LNCAP (cell line): ENCODE data around the gene NOX5.

Source experiments
- TF ChIP-seq, protein P1 (sequence below): fragments of 450-650 bp; IDR thresholded peaks from 2 replicates; pipeline ENCODE4 v1.5.1; 2017; ENCODE audit warnings: mild to moderate bottlenecking

Gene NOX5

DNA sequence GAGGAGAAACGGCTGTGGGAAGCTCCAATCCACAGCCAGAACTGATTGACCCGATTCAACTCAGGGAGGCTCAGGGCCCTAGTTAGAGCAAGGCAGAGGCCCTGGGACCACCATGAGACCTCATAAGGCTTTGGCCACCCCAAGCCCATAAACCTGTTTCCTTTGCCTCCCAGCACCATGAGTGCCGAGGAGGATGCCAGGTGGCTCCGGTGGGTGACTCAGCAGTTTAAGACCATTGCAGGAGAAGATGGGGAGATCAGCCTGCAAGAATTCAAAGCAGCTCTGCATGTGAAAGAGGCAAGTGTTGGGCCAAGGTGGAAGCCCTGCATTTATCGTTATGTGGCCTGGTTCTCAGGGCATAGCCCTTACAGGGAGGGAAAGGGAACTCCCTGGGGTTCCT lies 11.9 kb downstream of the NOX5 start:
- TF ChIP-seq, protein P1, sequence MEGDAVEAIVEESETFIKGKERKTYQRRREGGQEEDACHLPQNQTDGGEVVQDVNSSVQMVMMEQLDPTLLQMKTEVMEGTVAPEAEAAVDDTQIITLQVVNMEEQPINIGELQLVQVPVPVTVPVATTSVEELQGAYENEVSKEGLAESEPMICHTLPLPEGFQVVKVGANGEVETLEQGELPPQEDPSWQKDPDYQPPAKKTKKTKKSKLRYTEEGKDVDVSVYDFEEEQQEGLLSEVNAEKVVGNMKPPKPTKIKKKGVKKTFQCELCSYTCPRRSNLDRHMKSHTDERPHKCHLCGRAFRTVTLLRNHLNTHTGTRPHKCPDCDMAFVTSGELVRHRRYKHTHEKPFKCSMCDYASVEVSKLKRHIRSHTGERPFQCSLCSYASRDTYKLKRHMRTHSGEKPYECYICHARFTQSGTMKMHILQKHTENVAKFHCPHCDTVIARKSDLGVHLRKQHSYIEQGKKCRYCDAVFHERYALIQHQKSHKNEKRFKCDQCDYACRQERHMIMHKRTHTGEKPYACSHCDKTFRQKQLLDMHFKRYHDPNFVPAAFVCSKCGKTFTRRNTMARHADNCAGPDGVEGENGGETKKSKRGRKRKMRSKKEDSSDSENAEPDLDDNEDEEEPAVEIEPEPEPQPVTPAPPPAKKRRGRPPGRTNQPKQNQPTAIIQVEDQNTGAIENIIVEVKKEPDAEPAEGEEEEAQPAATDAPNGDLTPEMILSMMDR: no peak

DNA sequence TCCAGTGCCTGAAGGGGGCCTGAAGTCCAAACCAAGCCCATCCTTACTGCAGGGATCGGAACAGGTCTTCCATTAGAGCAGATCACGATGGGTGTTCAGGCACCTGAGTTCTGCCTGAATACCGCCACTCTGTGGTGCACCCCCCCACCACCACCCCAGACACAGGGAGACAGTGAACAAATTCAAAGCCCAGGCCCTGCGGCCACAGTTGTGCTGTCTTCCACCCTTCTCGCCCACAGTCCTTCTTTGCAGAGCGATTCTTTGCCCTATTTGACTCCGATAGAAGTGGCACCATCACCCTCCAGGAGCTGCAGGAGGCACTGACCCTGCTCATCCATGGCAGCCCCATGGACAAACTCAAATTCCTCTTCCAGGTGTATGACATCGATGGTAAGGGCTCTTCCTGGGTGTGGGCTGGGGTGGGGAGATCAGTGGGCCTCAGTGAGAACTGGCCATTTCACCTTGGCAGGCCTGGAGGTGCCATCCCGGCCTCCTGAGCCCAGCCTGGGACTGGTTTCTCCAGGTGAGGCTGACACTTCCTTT lies 13.6 kb downstream of the NOX5 start:
- TF ChIP-seq, protein P1: no peak

DNA sequence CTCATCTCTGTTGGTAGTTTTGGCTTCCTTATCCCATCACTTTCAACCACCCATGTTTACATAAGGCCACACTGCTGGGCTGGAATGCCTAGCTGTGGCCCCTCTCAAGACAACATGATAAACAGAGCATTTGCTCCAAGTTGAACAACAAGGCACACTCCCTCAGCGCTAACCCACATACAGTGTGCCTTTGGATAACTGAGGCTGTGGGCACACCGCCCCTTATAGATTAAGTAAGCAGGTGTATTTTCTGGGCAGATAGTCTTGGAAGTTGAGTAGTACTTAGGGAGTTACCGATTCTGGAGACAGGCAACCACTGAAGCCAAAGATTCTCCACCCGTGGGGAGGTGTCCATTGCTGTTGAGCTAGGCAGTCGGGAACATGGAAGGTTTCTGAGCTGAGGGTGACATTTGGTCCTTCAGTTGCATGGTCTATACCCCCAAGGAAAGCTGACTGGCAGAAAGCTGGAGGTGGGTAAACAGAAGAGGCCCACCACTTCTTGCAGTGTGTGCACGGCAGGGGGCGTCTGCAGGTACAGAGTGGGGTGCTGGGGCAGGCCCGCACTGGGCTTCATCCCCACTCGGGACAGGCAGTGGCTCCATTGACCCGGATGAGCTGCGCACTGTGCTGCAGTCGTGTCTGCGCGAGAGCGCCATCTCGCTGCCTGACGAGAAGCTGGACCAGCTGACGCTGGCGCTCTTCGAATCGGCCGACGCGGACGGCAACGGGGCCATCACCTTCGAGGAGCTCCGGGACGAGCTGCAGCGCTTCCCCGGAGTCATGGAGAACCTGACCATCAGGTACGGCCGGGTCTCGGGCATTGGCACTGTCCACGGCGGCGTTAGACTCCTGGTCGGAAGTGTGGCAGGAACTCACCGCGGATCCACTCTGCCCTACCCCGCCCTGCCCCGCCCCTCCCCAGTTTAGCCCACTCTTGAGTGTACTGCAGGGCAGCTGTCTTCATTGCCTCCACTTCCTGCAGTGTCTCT lies 16.8 kb downstream of the NOX5 start:
- TF ChIP-seq, protein P1: no peak

DNA sequence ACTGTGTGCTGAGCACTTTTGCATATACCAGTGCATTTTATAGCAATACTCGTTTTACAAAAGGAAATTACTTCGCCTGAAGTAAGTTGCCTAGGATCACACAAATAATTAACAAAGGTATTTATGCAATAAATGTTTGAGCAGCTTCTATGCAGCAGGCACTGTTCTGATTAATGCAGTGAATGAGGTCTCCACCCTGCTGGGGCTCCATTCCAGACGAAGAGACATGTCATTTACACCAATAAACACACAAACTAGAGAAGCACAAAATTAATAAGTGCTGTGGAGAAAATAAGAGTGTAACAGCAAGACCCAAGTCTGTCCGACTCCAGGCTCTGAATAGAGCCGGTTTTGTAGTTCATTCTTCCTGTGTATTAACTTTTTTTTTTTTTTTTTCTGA lies 17.5 kb downstream of the NOX5 start:
- TF ChIP-seq, protein P1: no peak

DNA sequence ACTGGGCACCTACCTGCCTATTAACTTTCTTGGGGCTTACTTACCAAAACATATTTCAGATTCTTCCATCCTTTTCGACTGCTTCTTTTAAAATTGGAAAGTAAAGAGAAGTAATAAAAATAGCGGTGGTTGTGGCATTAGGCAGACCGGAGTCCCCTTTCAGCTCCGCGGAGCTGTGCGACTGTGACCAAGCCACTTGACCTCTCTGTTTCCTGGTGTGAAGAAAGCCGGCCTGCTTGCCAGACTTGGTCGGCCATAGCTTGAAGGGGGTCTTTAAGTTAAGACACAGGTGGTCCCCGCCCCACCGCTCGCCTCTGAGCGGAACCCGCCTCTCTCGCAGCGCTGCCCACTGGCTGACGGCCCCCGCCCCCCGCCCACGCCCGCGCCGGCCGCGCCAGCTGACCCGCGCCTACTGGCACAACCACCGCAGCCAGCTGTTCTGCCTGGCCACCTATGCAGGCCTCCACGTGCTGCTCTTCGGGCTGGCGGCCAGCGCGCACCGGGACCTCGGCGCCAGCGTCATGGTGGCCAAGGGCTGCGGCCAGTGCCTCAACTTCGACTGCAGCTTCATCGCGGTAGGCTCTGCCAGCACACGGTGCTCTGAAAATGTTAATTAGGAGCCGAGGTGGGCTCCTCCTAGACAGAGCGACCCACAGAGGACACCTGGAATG lies 18.3 kb downstream of the NOX5 start:
- TF ChIP-seq, protein P1: no peak

DNA sequence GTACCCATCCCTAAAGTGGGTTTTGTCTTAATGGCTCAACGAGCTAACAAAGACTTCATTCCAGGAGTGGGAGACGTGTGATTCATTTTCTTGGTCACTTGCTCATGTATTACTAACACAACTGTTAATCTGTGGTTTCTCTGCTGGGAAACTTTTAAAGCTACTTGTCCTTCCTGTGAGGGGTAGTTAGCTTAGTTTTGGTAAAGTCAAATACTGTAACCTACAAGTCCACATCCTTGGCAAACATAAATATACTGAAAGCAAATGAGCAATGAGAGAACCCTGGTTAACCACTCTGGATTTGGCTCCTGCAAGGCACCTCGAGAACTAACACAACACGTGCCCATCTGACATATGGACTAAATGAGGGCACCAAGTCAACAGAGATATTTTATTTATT lies 19.9 kb downstream of the NOX5 start:
- TF ChIP-seq, protein P1: no peak

DNA sequence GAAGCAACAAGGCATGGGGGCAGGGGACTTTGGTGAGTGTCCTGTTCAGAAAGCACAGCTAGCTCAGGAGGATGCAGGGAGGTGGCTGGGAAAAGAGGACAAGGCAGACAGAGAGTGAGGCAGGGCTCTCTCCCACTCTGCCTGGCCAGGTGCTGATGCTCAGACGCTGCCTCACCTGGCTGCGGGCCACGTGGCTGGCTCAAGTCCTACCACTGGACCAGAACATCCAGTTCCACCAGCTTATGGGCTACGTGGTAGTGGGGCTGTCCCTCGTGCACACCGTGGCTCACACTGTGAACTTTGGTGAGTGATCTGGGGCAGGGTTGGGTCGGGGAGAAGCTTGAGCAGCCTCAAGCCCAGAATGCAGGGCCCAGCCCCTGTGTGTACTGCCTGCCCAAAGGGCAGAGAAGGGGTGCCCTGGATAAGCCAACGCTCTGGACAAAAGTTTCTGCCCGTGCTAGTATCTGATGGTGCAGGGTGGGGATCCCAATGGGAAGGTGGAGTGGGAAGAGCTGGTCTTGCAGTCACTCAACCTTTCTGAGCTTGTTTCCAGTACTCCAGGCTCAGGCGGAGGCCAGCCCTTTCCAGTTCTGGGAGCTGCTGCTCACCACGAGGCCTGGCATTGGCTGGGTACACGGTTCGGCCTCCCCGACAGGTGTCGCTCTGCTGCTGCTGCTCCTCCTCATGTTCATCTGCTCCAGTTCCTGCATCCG lies 20.9 kb downstream of the NOX5 start:
- TF ChIP-seq, protein P1: no peak; the same call in 1 of the 2 replicates
